Measurements from ENCODE around the gene ASB14.

GRCh38 chr3:57268416-57268815, 24.1 kb downstream of the ASB14 start:
- TF ChIP-seq CTCF (IDR thresholded peaks at IDR 0.05; ENCODE audit: low read depth, low read length, missing input control) = no peak
- TF ChIP-seq EGR1 (IDR thresholded peaks at IDR 0.05; ENCODE audit: low read depth in 2 of 2) = no peak
- no peak for TF ChIP-seq RAD21 (IDR thresholded peaks at IDR 0.05)
- TF ChIP-seq REST (IDR thresholded peaks at IDR 0.05) = no peak
- no peak for TF ChIP-seq TAF1 (conservative IDR thresholded peaks at IDR 0.05)
- no peak for TF ChIP-seq ZBTB33 (IDR thresholded peaks at IDR 0.05)
- TF ChIP-seq YY1 (IDR thresholded peaks at IDR 0.05) = no peak
- no peak for TF ChIP-seq HNF4A (conservative IDR thresholded peaks at IDR 0.05)
- TF ChIP-seq MAX (IDR thresholded peaks at IDR 0.05) = no peak
- no peak for TF ChIP-seq SP1 (IDR thresholded peaks at IDR 0.05)
